GM21447 (cell line): ENCODE results near the gene ANAPC1.
"Not testable (repeated sequence)": the region's sequence is repeated elsewhere in the genome, so short reads cannot be mapped to it uniquely, and the experiment has no call there.

Source experiments
- ATAC-seq: cut with Tn5 transposase; IDR thresholded peaks from one replicate; pipeline ENCODE4 v1.9.1; 2021; ENCODE audit not compliant: unreplicated experiment

Gene ANAPC1

GRCh38 chr2:111883661-111884591 is at the start of gene ANAPC1:
ANAPC1 (minus strand) TSS chr2:111884193; CDS start chr2:111880825, 3,368 bp downstream.
- ATAC-seq, result peak; percentile 86

GRCh38 chr2:111932841-111933291 is 48.9 kb upstream of the ANAPC1 start:
- no peak for ATAC-seq

- ATAC-seq, result no peak
These were observed 46.9 kb upstream of the ANAPC1 start for GRCh38 chr2:111930875-111931274.

- ATAC-seq, result no peak
These were observed 46.4 kb upstream of the ANAPC1 start for GRCh38 chr2:111930409-111930808.

GRCh38 chr2:111927723-111928122 is 43.7 kb upstream of the ANAPC1 start:
- no peak for ATAC-seq

- no peak for ATAC-seq
These were observed 40.7 kb upstream of the ANAPC1 start for GRCh38 chr2:111924617-111925107.

- no peak for ATAC-seq
These were observed 39.3 kb upstream of the ANAPC1 start for GRCh38 chr2:111923276-111923804.

GRCh38 chr2:111919794-111920608 is 36.0 kb upstream of the ANAPC1 start:
- no peak for ATAC-seq

GRCh38 chr2:111919365-111919764 is 35.4 kb upstream of the ANAPC1 start:
- no peak for ATAC-seq

- ATAC-seq, result no peak
These were observed 34.4 kb upstream of the ANAPC1 start for GRCh38 chr2:111918383-111918806.

- ATAC-seq, result no peak
These were observed 33.1 kb upstream of the ANAPC1 start for GRCh38 chr2:111917106-111917505.

- no peak for ATAC-seq
These were observed 28.6 kb upstream of the ANAPC1 start for GRCh38 chr2:111912547-111912946.

GRCh38 chr2:111911295-111911977 is 27.4 kb upstream of the ANAPC1 start:
- ATAC-seq, result not testable (repeated sequence)

GRCh38 chr2:111910609-111911277 is 26.8 kb upstream of the ANAPC1 start:
- no peak for ATAC-seq

- ATAC-seq, result not testable (repeated sequence)
These were observed 26.0 kb upstream of the ANAPC1 start for GRCh38 chr2:111909997-111910396.

GRCh38 chr2:111909079-111909478 is 25.1 kb upstream of the ANAPC1 start:
- ATAC-seq, result no peak

GRCh38 chr2:111908578-111908977 is 24.6 kb upstream of the ANAPC1 start:
- ATAC-seq, result no peak

GRCh38 chr2:111905990-111906735 is 22.2 kb upstream of the ANAPC1 start:
- peak; percentile 62 for ATAC-seq

GRCh38 chr2:111905475-111905869 is 21.5 kb upstream of the ANAPC1 start:
- ATAC-seq, result not testable (repeated sequence)
